Keratinocyte (primary cell): ENCODE measurements around the gene CALML6. TPM values are rescaled to one million over a fixed set of nuclear protein-coding genes. Genes with fewer than 3 reads are reported as not detected.

Experiments
- DNase-seq: peaks from one replicate; pipeline ENCODE4 v3.0.0-alpha.2; 2011; ENCODE audit warnings: low read depth, missing footprints, low spot score
- FAIRE-seq: peaks from 2 replicates; lab custom pipeline; 2011; peaks lifted over from hg19 to GRCh38; lab: Jason Lieb, UNC
- H2AFZ ChIP-seq: 2 replicates; pipeline ENCODE4 v1.6.0; 2012; ENCODE audit warnings: low read length, control low read depth, inconsistent platforms; ENCODE audit not compliant: control insufficient read depth
- H3K27ac ChIP-seq: 2 replicates; pipeline ENCODE4 v1.5.1; 2011; ENCODE audit warnings: low read length; ENCODE audit not compliant: control insufficient read depth, insufficient read depth
- H3K27me3 ChIP-seq: 3 replicates; pipeline ENCODE4 v1.6.0; 2011; ENCODE audit warnings: low read length; ENCODE audit not compliant: control insufficient read depth, insufficient read depth; ENCODE audit errors: extremely low read depth
- H3K36me3 ChIP-seq, 2 experiments: 2 replicates in 1 of 2; 3 replicates in 1 of 2; pipeline ENCODE4 v1.5.1; 2011; ENCODE audit warnings: low read length in 2 of 2, mild to moderate bottlenecking in 1 of 2; ENCODE audit not compliant: control insufficient read depth in 2 of 2, insufficient read depth in 2 of 2; ENCODE audit errors: extremely low read depth in 1 of 2
- H3K4me1 ChIP-seq: 3 replicates; pipeline ENCODE4 v1.5.1; 2011; ENCODE audit warnings: low read length; ENCODE audit not compliant: control insufficient read depth, insufficient read depth; ENCODE audit errors: extremely low read depth
- H3K4me2 ChIP-seq: 3 replicates; pipeline ENCODE4 v1.6.0; 2011; ENCODE audit warnings: low read depth, low read length; ENCODE audit not compliant: control insufficient read depth, insufficient read depth; ENCODE audit errors: extremely low read depth
- H3K4me3 ChIP-seq, 3 experiments: fragments of 200-600 bp in 1 of 3; sonication (generic) in 1 of 3; 2 replicates in 2 of 3; 3 replicates in 1 of 3; pipeline ENCODE4 v1.5.1; 2011 to 2016; ENCODE audit warnings: low read length in 3 of 3, mild to moderate bottlenecking in 3 of 3, control low read depth in 2 of 3, inconsistent platforms in 1 of 3, low read depth in 1 of 3, mixed read lengths in 1 of 3, mixed run types in 1 of 3, moderate library complexity in 1 of 3; ENCODE audit not compliant: control insufficient read depth in 2 of 3, insufficient read depth in 2 of 3; ENCODE audit errors: extremely low read depth in 1 of 3
- H3K79me2 ChIP-seq: 2 replicates; pipeline ENCODE4 v1.6.0; 2012; ENCODE audit warnings: low read length; ENCODE audit not compliant: control insufficient read depth, insufficient read depth
- H3K9ac ChIP-seq: 3 replicates; pipeline ENCODE4 v1.6.0; 2011; ENCODE audit warnings: low read length; ENCODE audit not compliant: control insufficient read depth, insufficient read depth; ENCODE audit errors: extremely low read depth
- H3K9me1 ChIP-seq: 3 replicates; pipeline ENCODE4 v1.6.0; 2011; ENCODE audit warnings: low read length; ENCODE audit not compliant: control insufficient read depth, insufficient read depth; ENCODE audit errors: extremely low read depth
- H3K9me3 ChIP-seq: 2 replicates; pipeline ENCODE4 v1.5.1; 2012; ENCODE audit warnings: low read depth, low read length; ENCODE audit not compliant: control insufficient read depth
- H4K20me1 ChIP-seq: 3 replicates; pipeline ENCODE4 v1.6.0; 2011; ENCODE audit warnings: low read length; ENCODE audit not compliant: control insufficient read depth, insufficient read depth; ENCODE audit errors: extremely low read depth
- CTCF ChIP-seq, 3 experiments: IDR thresholded peaks in 1 of 3; conservative IDR thresholded peaks in 1 of 3; optimal IDR thresholded peaks in 1 of 3; 2 replicates in 2 of 3; 3 replicates in 1 of 3; pipeline versions ENCODE3 to v1.5.1; 2011; ENCODE audit warnings: low read length in 3 of 3, mild to moderate bottlenecking in 3 of 3, moderate library complexity in 2 of 3, control low read depth in 1 of 3, inconsistent platforms in 1 of 3; ENCODE audit not compliant: insufficient read depth in 2 of 3; ENCODE audit errors: extremely low read depth in 1 of 3
- EZH2 ChIP-seq: IDR thresholded peaks from one replicate; pipeline ENCODE4 v1.6.1; 2012; ENCODE audit warnings: inconsistent platforms, mild to moderate bottlenecking, low read length, moderate library complexity
- dilution Hi-C: fragments of 300-500 bp; cut with MboI; formaldehyde crosslinking; loops from one replicate; pipeline ENCODE4 v1.7.0; 2020; ENCODE audit warnings: low sequenced_read_pairs; ENCODE audit not compliant: extremely low pct_ligation_motif_present
- polyA plus RNA-seq, 5 experiments: library from polyadenylated mRNA; depleted of rRNA in 3 of 5; stranded (reverse) in 3 of 5; stranded (forward) in 1 of 5; unstranded in 1 of 5; fragments of >200 nt; gene quantifications; 1 replicate in 1 of 5; 2 replicates in 3 of 5; 3 replicates in 1 of 5; pipeline versions ENCODE4 v1.2.1 to v1.2.3, GENCODE V29; 2011 to 2012; ENCODE audit warnings: missing spikeins in 2 of 5, low read depth in 1 of 5, low replicate concordance in 1 of 5

Gene CALML6
- polyA plus RNA-seq, 1 donor (not counting 4 experiments of a cell fraction or from before 2014, with no cell fraction given), result 0.08 TPM

- Histone ChIP-seq H3K4me3 (peak overlapping the region; percentile 71 to 91 (median 89)), H2AFZ (no peak overlapping the region), H4K20me1 (peaks cover 43% of the 10 kb centered on the region), H3K9ac (peak overlapping the region; percentile 84), H3K79me2 (peaks cover 65% of the 10 kb centered on the region), H3K27me3 (no peaks in the 10 kb centered on the region), H3K36me3 (no peaks in the 10 kb centered on the region), H3K4me2 (peak overlapping the region; percentile 93), H3K9me1 (peaks cover 7% of the 10 kb centered on the region), H3K4me1 (peaks cover 29% of the 10 kb centered on the region), H3K9me3 (no peaks in the 10 kb centered on the region), H3K27ac (peak overlapping the region; percentile 72)
- DNase-seq, result no peak
- TF ChIP-seq CTCF (optimal IDR thresholded peaks at IDR 0.05 in 1 of 3, IDR thresholded peaks at IDR 0.05 in 1 of 3, conservative IDR thresholded peaks at IDR 0.05 in 1 of 3; ENCODE audit: extremely low read depth in 1 of 3, insufficient read depth in 2 of 3, low read length in 3 of 3) (no peak), EZH2 (no peak)
- dilution Hi-C loops, result no loop called here
- no peak for FAIRE-seq
Measured at GRCh38 chr1:1889090-1889750, 25.8 kb upstream of the CALML6 start.

GRCh38 chr1:1889847-1890505, 25.1 kb upstream of the CALML6 start:
- Histone ChIP-seq H3K4me2 (peak overlapping the region; percentile 93), H4K20me1 (peaks cover 38% of the 10 kb centered on the region), H3K79me2 (peaks cover 57% of the 10 kb centered on the region), H3K27me3 (peaks cover 5% of the 10 kb centered on the region), H3K4me1 (peaks cover 36% of the 10 kb centered on the region), H3K9ac (peak overlapping the region; percentile 84), H3K4me3 (peak overlapping the region; percentile 71 to 91 (median 89)), H3K9me3 (no peaks in the 10 kb centered on the region), H2AFZ (no peak overlapping the region), H3K27ac (peak overlapping the region; percentile 72), H3K36me3 (no peaks in the 10 kb centered on the region), H3K9me1 (peaks cover 7% of the 10 kb centered on the region)
- DNase-seq (no peak), FAIRE-seq (no peak)
- TF ChIP-seq EZH2 (no peak), CTCF (optimal IDR thresholded peaks at IDR 0.05 in 1 of 3, IDR thresholded peaks at IDR 0.05 in 1 of 3, conservative IDR thresholded peaks at IDR 0.05 in 1 of 3; ENCODE audit: extremely low read depth in 1 of 3, insufficient read depth in 2 of 3, low read length in 3 of 3) (no peak)
- dilution Hi-C loops, result no loop called here
